ENCODE results near the gene NSMCE1. TPM values are rescaled to one million over a fixed set of nuclear protein-coding genes. Genes with fewer than 3 reads are reported as not detected.

The NSMCE1 gene
- total RNA-seq, 1 experiment from 2014 or later = 106 TPM

DNA sequence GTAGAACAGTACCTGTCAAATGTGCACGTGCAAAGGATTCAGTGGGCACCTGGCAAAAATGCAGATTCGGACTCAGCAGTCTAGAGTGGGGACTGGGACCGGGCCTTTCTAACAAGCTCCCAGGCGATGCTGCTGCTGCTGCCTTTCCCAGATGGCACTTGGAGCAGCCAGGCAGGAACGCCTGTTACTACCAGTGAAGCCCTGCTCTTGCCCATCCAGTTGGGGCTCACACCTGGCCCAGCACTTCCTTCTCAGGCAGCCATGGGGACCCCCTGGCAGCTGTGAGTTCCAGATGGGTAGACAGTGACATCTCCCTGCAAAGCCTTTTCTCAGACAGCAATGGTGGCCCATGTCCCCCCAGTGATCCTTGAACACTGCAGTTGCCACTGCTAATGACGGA is 34.8 kb downstream of the NSMCE1 start:
- POLR2A ChIA-PET = interaction anchor here (1.1 to 2.9 kb wide), 3 partner anchors 30 to 134 kb away, joined by 3 to 9 read pairs (median 8); partner anchors contain the start of gene KDM8
- Mint-ChIP-seq H3K9me3 (ENCODE audit: unreplicated experiment) (no peaks in the 10 kb centered on the region), H3K27me3 (ENCODE audit: insufficient read depth, unreplicated experiment) (no peaks in the 10 kb centered on the region), H3K27ac (ENCODE audit: low read depth, unreplicated experiment) (no peak overlapping the region), H3K4me3 (ENCODE audit: unreplicated experiment) (no peak overlapping the region), H3K36me3 (ENCODE audit: insufficient read depth, unreplicated experiment) (peaks cover 51% of the 10 kb centered on the region), H3K4me1 (ENCODE audit: insufficient read depth, unreplicated experiment) (peaks cover 23% of the 10 kb centered on the region)
- TF ChIP-seq, protein P1, sequence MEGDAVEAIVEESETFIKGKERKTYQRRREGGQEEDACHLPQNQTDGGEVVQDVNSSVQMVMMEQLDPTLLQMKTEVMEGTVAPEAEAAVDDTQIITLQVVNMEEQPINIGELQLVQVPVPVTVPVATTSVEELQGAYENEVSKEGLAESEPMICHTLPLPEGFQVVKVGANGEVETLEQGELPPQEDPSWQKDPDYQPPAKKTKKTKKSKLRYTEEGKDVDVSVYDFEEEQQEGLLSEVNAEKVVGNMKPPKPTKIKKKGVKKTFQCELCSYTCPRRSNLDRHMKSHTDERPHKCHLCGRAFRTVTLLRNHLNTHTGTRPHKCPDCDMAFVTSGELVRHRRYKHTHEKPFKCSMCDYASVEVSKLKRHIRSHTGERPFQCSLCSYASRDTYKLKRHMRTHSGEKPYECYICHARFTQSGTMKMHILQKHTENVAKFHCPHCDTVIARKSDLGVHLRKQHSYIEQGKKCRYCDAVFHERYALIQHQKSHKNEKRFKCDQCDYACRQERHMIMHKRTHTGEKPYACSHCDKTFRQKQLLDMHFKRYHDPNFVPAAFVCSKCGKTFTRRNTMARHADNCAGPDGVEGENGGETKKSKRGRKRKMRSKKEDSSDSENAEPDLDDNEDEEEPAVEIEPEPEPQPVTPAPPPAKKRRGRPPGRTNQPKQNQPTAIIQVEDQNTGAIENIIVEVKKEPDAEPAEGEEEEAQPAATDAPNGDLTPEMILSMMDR (IDR thresholded peaks at IDR 0.05; ENCODE audit: unreplicated experiment) = no peak
- no TSS peak for BruUV-seq (replicated peaks)
- intact Hi-C loops (cut with micrococcal nuclease) = no loop called here
- CTCF ChIA-PET = interaction anchor here (0.6 to 11.0 kb wide), 28 partner anchors 10 to 1951 kb away, joined by 3 to 248 read pairs (median 10); partner anchors contain the start of gene KDM8
- no peak for DNase-seq (ENCODE audit: unreplicated experiment)

GRCh38 chr16:27232901-27233625 is 35.5 kb downstream of the NSMCE1 start:
- Mint-ChIP-seq H3K27ac (ENCODE audit: low read depth, unreplicated experiment) (no peak overlapping the region), H3K27me3 (ENCODE audit: insufficient read depth, unreplicated experiment) (no peaks in the 10 kb centered on the region), H3K4me1 (ENCODE audit: insufficient read depth, unreplicated experiment) (peaks cover 18% of the 10 kb centered on the region), H3K9me3 (ENCODE audit: unreplicated experiment) (no peaks in the 10 kb centered on the region), H3K36me3 (ENCODE audit: insufficient read depth, unreplicated experiment) (peaks cover 48% of the 10 kb centered on the region), H3K4me3 (ENCODE audit: unreplicated experiment) (no peak overlapping the region)
- no peak for DNase-seq (ENCODE audit: unreplicated experiment)
- intact Hi-C loops (cut with micrococcal nuclease) = no loop called here
- BruUV-seq (replicated peaks) = no TSS peak
- TF ChIP-seq, protein P1 (IDR thresholded peaks at IDR 0.05; ENCODE audit: unreplicated experiment) = no peak
- CTCF ChIA-PET = interaction anchor here (0.6 to 11.0 kb wide), 9 partner anchors 9 to 135 kb away, joined by 3 to 248 read pairs (median 14); partner anchors contain the start of gene KDM8
- POLR2A ChIA-PET = interaction anchor here (1.1 to 2.9 kb wide), 2 partner anchors 29 to 35 kb away, joined by 3 to 9 read pairs; partner anchors contain the start of gene KDM8

GRCh38 chr16:27232061-27232900 is 36.3 kb downstream of the NSMCE1 start:
- Mint-ChIP-seq H3K36me3 (ENCODE audit: insufficient read depth, unreplicated experiment) (peaks cover 43% of the 10 kb centered on the region), H3K4me1 (ENCODE audit: insufficient read depth, unreplicated experiment) (peaks cover 12% of the 10 kb centered on the region), H3K9me3 (ENCODE audit: unreplicated experiment) (no peaks in the 10 kb centered on the region), H3K27me3 (ENCODE audit: insufficient read depth, unreplicated experiment) (no peaks in the 10 kb centered on the region), H3K4me3 (ENCODE audit: unreplicated experiment) (no peak overlapping the region), H3K27ac (ENCODE audit: low read depth, unreplicated experiment) (no peak overlapping the region)
- no TSS peak for BruUV-seq (replicated peaks)
- ChIA-PET POLR2A (no interaction called here), CTCF (interaction anchor here (0.6 to 11.0 kb wide), 6 partner anchors 24 to 212 kb away, joined by 3 to 248 read pairs (median 4); no protein-coding TSS in a partner anchor)
- intact Hi-C loops (cut with micrococcal nuclease) = no loop called here
- no peak for DNase-seq (ENCODE audit: unreplicated experiment)
- TF ChIP-seq, protein P1 (IDR thresholded peaks at IDR 0.05; ENCODE audit: unreplicated experiment) = no peak

GRCh38 chr16:27231692-27232060 is 36.9 kb downstream of the NSMCE1 start:
- no peak overlapping the region for H3K27ac Mint-ChIP-seq (ENCODE audit: low read depth, unreplicated experiment)
- no peak for DNase-seq (ENCODE audit: unreplicated experiment)
- H3K4me1 Mint-ChIP-seq (ENCODE audit: insufficient read depth, unreplicated experiment) = peaks cover 12% of the 10 kb centered on the region
- TF ChIP-seq, protein P1 (IDR thresholded peaks at IDR 0.05; ENCODE audit: unreplicated experiment) = no peak
- H3K27me3 Mint-ChIP-seq (ENCODE audit: insufficient read depth, unreplicated experiment) = no peaks in the 10 kb centered on the region
- intact Hi-C loops (cut with micrococcal nuclease) = no loop called here
- peaks cover 37% of the 10 kb centered on the region for H3K36me3 Mint-ChIP-seq (ENCODE audit: insufficient read depth, unreplicated experiment)
- H3K4me3 Mint-ChIP-seq (ENCODE audit: unreplicated experiment) = no peak overlapping the region
- ChIA-PET POLR2A (no interaction called here), CTCF (interaction anchor here (0.5 to 11.0 kb wide), 6 partner anchors 72 to 902 kb away, joined by 3 to 248 read pairs (median 4); no protein-coding TSS in a partner anchor)
- no peaks in the 10 kb centered on the region for H3K9me3 Mint-ChIP-seq (ENCODE audit: unreplicated experiment)
- no TSS peak for BruUV-seq (replicated peaks)

Measured in MCF 10A (cell line).